GM12874 (cell line): ENCODE data around the gene COX10.

ENCODE experiments used
- TF ChIP-seq, protein P1 (sequence below): IDR thresholded peaks from 2 replicates; pipeline ENCODE4 v1.5.1; 2011; ENCODE audit warnings: low read depth, mild to moderate bottlenecking, control low read depth, low read length, moderate library complexity; ENCODE audit not compliant: insufficient read depth

COX10 gene

DNA sequence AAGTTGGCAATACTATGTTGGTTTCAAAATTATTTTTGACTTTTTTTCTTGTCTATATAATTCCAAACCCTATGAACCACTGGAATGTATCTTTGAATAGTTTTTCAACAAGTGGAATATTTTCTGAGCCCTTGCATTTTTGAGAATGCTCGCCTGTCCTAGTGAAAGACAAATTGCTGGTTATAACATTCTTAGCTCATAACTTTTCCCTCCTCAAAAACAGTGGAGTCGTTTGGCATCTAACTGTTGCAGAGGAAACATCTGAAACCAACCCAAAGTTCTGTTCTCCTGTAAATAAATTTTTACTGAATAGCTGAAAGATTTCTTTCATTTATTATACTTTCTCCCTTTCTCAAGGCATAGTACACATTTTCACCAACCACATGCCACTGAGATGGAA is 11.3 kb upstream of the COX10 start:
- TF ChIP-seq, protein P1, sequence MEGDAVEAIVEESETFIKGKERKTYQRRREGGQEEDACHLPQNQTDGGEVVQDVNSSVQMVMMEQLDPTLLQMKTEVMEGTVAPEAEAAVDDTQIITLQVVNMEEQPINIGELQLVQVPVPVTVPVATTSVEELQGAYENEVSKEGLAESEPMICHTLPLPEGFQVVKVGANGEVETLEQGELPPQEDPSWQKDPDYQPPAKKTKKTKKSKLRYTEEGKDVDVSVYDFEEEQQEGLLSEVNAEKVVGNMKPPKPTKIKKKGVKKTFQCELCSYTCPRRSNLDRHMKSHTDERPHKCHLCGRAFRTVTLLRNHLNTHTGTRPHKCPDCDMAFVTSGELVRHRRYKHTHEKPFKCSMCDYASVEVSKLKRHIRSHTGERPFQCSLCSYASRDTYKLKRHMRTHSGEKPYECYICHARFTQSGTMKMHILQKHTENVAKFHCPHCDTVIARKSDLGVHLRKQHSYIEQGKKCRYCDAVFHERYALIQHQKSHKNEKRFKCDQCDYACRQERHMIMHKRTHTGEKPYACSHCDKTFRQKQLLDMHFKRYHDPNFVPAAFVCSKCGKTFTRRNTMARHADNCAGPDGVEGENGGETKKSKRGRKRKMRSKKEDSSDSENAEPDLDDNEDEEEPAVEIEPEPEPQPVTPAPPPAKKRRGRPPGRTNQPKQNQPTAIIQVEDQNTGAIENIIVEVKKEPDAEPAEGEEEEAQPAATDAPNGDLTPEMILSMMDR: no peak

DNA sequence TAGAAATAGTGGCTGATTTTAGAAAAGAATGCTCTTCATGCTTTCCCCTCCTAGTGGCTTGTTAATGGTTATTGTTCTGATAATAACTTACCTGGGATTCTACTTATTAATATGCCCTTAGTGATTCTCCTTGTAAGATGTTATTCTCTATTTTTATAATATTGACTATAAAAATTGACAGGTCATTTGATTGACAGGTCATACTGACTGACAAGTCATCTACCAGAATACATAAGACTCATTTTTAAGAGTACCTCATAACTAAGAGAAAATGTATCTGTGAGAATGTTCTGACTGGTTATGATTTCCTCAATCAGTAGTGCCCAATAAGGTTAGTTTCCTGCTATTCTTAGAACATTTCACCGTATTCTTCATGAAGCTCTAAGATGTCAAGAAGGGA is 8.6 kb upstream of the COX10 start:
- TF ChIP-seq, protein P1: no peak

DNA sequence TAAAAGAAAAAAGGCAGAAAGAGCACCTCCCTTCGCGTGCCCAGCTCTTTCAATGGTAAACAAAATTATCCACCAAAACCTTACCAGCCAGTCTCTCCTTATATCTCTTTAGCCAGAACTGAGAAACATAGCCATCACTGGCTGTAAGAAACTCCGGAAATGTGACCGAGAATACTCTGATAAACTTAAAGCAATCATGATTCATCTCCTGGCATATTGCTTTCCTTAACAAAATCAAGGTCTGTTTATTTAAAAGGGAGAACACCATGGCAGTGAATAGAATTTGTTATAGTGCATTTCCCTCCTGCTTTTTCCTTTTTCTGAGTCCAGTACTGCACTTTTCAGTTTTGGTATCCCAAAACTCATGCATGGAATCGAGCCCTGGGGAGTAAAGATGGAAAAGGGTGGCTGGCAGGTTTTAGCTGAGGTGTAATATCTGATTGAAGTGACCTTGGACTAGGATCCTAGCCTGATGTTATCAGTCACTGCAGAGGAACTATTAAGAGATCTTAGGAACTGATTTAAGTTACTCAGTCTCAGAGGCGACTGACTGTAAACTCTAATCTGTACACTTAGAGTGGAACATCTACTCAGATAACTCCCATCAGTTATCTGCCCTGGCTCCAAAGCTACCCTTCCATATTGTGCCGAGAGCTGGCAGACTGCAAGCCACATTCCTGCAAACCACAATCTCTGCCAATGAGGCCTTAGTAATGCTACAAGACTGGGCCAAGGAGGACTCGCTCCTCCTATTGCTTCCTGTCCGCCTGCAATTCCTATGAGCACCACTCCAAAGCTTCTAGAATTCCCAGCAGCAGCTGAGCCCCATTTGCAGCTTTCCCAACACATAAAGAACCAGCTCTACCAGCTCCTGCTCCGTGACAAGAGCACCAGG is 7.4 kb upstream of the COX10 start:
- TF ChIP-seq, protein P1: no peak

DNA sequence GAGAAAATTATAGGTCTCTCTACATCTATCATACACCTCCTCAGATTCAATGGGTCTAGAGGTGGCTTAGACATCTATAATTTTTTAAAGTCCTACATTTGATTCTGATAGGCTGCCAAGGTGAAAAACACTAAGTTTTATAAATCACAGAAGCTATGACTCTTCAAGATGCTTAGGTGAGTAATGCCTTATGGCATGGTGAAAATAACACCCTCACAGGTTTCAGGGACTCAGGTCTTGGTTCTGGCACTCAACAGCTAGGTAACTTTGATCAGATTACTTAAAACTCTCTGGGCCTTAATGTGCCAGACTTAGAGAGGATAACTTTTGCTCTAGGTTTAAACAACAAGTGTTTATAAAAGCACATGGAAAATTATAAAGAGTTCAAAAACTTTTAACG is 2.0 kb upstream of the COX10 start:
- TF ChIP-seq, protein P1: no peak

DNA sequence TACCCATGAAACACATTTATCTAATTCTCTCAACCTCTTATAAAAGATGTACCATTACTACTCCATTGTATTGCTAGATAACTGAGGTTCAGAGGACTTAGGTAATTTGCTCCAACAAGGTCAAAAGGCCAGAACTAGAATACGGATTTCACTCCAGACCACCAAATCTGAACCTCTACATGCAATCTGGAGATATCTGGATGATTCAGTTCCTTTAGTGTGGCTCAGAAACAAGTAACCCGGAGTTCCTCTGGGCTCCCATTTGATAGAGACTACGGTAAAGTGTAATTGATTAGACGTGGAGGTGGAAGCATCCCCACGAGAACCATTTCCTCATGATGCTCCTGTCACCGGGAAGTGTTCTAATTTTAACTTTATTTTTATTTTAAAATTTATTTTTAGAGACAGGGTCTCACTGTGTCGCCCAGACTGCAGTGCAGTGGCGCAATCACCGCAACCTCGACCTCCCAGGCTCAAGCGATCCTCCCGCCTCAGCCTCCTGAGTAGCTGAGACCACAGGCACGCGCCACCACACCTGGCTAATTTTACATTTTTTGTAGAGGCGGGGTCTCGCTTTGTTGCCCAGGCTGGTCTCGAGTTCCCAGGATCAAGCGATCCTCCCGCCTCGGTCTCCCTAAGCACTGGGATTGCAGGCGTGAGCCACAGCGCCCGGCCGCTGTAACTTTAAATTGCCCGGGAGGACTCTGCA is 608 bp upstream of the COX10 start:
- TF ChIP-seq, protein P1: no peak

DNA sequence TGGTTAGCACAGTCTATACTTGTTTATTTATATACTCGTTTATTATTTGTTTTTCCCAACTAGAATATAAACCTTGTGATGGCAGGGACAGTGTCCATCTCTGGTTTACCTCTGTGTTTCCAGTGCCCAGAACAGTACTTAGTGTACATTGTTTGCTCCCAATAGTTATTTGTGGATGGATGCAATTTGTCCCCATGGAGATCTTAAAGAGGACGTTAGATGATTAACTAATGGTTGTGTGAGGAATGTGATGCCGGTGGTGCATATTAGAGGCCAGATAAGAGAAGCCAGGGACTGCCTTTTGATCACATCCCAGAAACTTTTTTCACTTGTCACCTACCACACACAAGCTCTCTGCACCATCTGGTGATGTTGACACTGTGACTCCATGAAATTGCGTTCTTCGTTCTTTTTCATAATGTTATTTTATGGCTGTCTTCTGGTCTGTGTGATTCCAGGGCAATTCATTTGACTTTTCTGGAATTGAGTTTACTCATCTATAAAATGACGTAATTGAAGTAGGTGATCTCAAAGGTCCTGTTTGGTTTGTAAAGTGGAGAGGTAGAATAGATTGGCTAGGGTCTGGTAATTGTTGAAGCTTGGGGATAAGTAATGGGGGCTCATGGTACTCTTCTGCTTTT is 1.2 kb downstream of the COX10 start:
- TF ChIP-seq, protein P1: no peak

DNA sequence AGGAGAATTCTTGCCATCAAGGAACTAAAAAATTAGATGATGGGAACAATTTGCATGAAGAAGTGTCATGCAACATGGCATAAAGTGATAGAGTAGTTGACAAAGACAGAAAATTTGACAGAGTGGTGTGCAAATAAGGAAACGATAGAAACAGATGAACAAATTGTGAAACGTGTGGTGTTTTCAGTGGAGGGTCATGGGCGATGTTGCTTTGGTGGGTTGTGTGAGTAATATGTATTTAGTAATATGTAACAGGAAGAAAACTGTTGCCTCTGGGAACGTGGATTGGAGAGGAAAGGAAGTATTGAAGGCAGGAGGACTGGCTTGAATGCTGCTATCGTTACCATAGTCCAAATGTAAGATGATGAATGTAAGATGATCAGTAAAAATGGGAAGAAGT is 3.6 kb downstream of the COX10 start:
- TF ChIP-seq, protein P1: no peak
